ENCODE data around the gene AGER. TPM values are rescaled to one million over a fixed set of nuclear protein-coding genes. Genes with fewer than 3 reads are reported as not detected.

The AGER gene
- total and polyA plus RNA-seq, 2 of the 4 experiments (the other 2 are of a cell fraction), result 0.18 to 4.2 TPM

DNA sequence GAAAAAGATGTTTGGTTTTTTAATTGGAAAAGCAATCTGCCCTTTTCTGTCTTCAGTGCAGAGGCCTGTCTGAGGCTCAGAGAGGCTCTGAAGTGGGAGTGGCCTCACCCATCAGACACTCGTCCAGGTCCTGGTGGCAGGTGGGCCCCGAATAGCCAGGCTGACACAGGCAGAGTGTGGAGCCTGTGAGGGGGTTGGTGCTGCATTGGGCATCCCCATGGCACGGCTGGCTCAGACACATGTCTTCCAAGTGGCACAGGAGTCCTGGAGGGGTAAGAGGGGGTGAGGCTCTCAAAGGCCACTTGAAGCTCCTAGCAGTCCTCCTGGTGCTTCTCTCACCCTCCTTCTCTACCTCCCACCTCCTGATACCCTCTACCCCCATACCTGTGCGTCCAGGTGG, 36.0 kb upstream of the AGER start:
- ATAC-seq (ENCODE audit: low read depth) (no peak), DNase-seq (no peak)
- H3K36me3 ChIP-seq (ENCODE audit: control insufficient read depth, insufficient read depth, low read length), result no peaks in the 10 kb centered on the region
- H3K4ac ChIP-seq (ENCODE audit: low read depth, low read length), result no peak overlapping the region
- H3K27ac ChIP-seq (ENCODE audit: insufficient read depth, low read length), result no peak overlapping the region
- no peak overlapping the region for H2AK5ac ChIP-seq (ENCODE audit: low read depth, low read length)
- H4K20me1 ChIP-seq (ENCODE audit: insufficient read depth, low read length), result no peaks in the 10 kb centered on the region
- H3K27me3 ChIP-seq (ENCODE audit: control insufficient read depth, insufficient read depth, low read length), result peaks cover 45% of the 10 kb centered on the region
- intact Hi-C loops (cut with micrococcal nuclease) (no loop called here), in situ Hi-C loops (cut with MboI; ENCODE audit: low sequenced_read_pairs) (no loop called here), dilution Hi-C loops (cut with HindIII; ENCODE audit: low sequenced_read_pairs, unreplicated experiment) (no loop called here)
- no peak overlapping the region for H2BK5ac ChIP-seq (ENCODE audit: low read depth, low read length, poor library complexity, severe bottlenecking)
- no peak overlapping the region for H2BK15ac ChIP-seq (ENCODE audit: low read depth, low read length)
- no peak overlapping the region for H2BK20ac ChIP-seq (ENCODE audit: low read depth, low read length)
- no peaks in the 10 kb centered on the region for H3K4me1 ChIP-seq (ENCODE audit: control insufficient read depth, insufficient read depth, low read length)
- ChIA-PET POLR2A (ENCODE audit: unreplicated experiment) (no interaction called here), CTCF (no interaction called here)
- H2BK120ac ChIP-seq (ENCODE audit: low read depth, low read length), result no peak overlapping the region
- no peaks in the 10 kb centered on the region for H3K9me1 ChIP-seq (ENCODE audit: insufficient read depth, low read length)
- BruUV-seq (replicated peaks), result no TSS peak
- no peak overlapping the region for H3K4me3 ChIP-seq (ENCODE audit: insufficient read depth, low read depth, low read length)
- H4K5ac ChIP-seq (ENCODE audit: low read depth, low read length), result no peak overlapping the region
- H3K18ac ChIP-seq (ENCODE audit: low read depth, low read length), result no peak overlapping the region
- TF ChIP-seq MAFK (IDR thresholded peaks at IDR 0.05; ENCODE audit: low read depth, low read length), result no peak
- TF ChIP-seq, protein P1, sequence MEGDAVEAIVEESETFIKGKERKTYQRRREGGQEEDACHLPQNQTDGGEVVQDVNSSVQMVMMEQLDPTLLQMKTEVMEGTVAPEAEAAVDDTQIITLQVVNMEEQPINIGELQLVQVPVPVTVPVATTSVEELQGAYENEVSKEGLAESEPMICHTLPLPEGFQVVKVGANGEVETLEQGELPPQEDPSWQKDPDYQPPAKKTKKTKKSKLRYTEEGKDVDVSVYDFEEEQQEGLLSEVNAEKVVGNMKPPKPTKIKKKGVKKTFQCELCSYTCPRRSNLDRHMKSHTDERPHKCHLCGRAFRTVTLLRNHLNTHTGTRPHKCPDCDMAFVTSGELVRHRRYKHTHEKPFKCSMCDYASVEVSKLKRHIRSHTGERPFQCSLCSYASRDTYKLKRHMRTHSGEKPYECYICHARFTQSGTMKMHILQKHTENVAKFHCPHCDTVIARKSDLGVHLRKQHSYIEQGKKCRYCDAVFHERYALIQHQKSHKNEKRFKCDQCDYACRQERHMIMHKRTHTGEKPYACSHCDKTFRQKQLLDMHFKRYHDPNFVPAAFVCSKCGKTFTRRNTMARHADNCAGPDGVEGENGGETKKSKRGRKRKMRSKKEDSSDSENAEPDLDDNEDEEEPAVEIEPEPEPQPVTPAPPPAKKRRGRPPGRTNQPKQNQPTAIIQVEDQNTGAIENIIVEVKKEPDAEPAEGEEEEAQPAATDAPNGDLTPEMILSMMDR (conservative IDR thresholded peaks at IDR 0.05; ENCODE audit: low read depth, low read length), result no peak
- TF ChIP-seq NFE2L2 (IDR thresholded peaks at IDR 0.05; ENCODE audit: low read depth, low read length), result no peak
- TF ChIP-seq RCOR1 (IDR thresholded peaks at IDR 0.05; ENCODE audit: insufficient replicate concordance, low read length), result no peak
- TF ChIP-seq MXI1 (IDR thresholded peaks at IDR 0.05; ENCODE audit: borderline replicate concordance, low read depth, low read length), result no peak
- TF ChIP-seq, protein P2, sequence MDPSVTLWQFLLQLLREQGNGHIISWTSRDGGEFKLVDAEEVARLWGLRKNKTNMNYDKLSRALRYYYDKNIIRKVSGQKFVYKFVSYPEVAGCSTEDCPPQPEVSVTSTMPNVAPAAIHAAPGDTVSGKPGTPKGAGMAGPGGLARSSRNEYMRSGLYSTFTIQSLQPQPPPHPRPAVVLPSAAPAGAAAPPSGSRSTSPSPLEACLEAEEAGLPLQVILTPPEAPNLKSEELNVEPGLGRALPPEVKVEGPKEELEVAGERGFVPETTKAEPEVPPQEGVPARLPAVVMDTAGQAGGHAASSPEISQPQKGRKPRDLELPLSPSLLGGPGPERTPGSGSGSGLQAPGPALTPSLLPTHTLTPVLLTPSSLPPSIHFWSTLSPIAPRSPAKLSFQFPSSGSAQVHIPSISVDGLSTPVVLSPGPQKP (IDR thresholded peaks at IDR 0.05; ENCODE audit: borderline replicate concordance, low read depth, low read length), result no peak
- TF ChIP-seq BHLHE40 (IDR thresholded peaks at IDR 0.05; ENCODE audit: low read depth, low read length), result no peak
- no peak for TF ChIP-seq FOS (IDR thresholded peaks at IDR 0.05; ENCODE audit: low read depth, low read length)
- TF ChIP-seq CHD1 (IDR thresholded peaks at IDR 0.05; ENCODE audit: low read depth, low read length), result no peak
- TF ChIP-seq, protein P3, sequence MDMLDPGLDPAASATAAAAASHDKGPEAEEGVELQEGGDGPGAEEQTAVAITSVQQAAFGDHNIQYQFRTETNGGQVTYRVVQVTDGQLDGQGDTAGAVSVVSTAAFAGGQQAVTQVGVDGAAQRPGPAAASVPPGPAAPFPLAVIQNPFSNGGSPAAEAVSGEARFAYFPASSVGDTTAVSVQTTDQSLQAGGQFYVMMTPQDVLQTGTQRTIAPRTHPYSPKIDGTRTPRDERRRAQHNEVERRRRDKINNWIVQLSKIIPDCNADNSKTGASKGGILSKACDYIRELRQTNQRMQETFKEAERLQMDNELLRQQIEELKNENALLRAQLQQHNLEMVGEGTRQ (IDR thresholded peaks at IDR 0.05; ENCODE audit: low read depth, low read length), result no peak
- TF ChIP-seq RAD21 (IDR thresholded peaks at IDR 0.05; ENCODE audit: low read length), result no peak
- no peak for TF ChIP-seq SMC3 (IDR thresholded peaks at IDR 0.05; ENCODE audit: low read depth, low read length)
- TF ChIP-seq CEBPB (IDR thresholded peaks at IDR 0.05; ENCODE audit: low read depth, low read length), result no peak
- no peak for TF ChIP-seq POLR2A (IDR thresholded peaks at IDR 0.05; ENCODE audit: low read depth, low read length)
- TF ChIP-seq RFX5 (IDR thresholded peaks at IDR 0.05; ENCODE audit: low read depth, low read length), result no peak
- TF ChIP-seq MAZ (IDR thresholded peaks at IDR 0.05; ENCODE audit: borderline replicate concordance, low read depth, low read length), result no peak
- no peak overlapping the region for H3K9ac ChIP-seq (ENCODE audit: low read depth, low read length)
- no peak overlapping the region for H2AFZ ChIP-seq (replicated peaks; ENCODE audit: low read length, poor library complexity)
- H3K14ac ChIP-seq (replicated peaks; ENCODE audit: low read depth, low read length), result no peak overlapping the region
- no peak overlapping the region for H2AK9ac ChIP-seq (replicated peaks; ENCODE audit: low read depth, low read length, poor library complexity)
- no peak overlapping the region for H3K56ac ChIP-seq (ENCODE audit: extremely low read depth, insufficient read depth, low read length)
- H4K8ac ChIP-seq (ENCODE audit: low read depth in 2 of 2, low read length in 2 of 2), result no peak overlapping the region
- H3K23ac ChIP-seq (ENCODE audit: low read depth, low read length), result no peak overlapping the region
- no peak overlapping the region for H3K4me2 ChIP-seq (ENCODE audit: low read depth, low read length)
- no peaks in the 10 kb centered on the region for H3K79me1 ChIP-seq (ENCODE audit: low read depth in 1 of 2, low read length in 2 of 2)
- no CpG with 5 or more reads among the region's 4 CpGs for WGBS, 2 experiments (ENCODE audit: extremely low coverage in 2 of 2, insufficient read length in 1 of 2)
- H3K9me3 ChIP-seq (ENCODE audit: control insufficient read depth, insufficient read depth, low read length), result no peaks in the 10 kb centered on the region
- H4K91ac ChIP-seq (ENCODE audit: insufficient read depth, low read depth, low read length), result no peak overlapping the region

Measured in IMR-90 (cell line).